WTC11 (cell line): Measurements from ENCODE around the gene TNK1. TPM values are rescaled to one million over a fixed set of nuclear protein-coding genes. Genes with fewer than 3 reads are reported as not detected.

Experiments
- ATAC-seq: fragments of 200-7000 bp; cut with Tn5 transposase; 2 replicates; pipeline ENCODE4 v1.10.0; 2021; ENCODE audit warnings: mild to moderate bottlenecking, moderate library complexity
- CTCF ChIA-PET: fragments of 300-600 bp; sonication (Branson Sonifier 250); formaldehyde crosslinking; loops from one replicate; lab custom pipeline; 2021; ENCODE audit warnings: antibody characterized with exemption; lab: Charles Lee
- POLR2A ChIA-PET: fragments of 350-600 bp; sonication (Branson Sonifier 250); formaldehyde crosslinking; loops from one replicate; lab custom pipeline; 2021; ENCODE audit warnings: antibody characterized with exemption; lab: Charles Lee
- DNase-seq: peaks from one replicate; pipeline ENCODE4 v3.0.0; 2021; ENCODE audit warnings: low spot score
- H3K27ac Mint-ChIP-seq: 2 replicates; pipeline ENCODE4 v1.8.0; 2021; ENCODE audit warnings: mixed read lengths
- H3K27me3 Mint-ChIP-seq: 2 replicates; pipeline ENCODE4 v1.8.0; 2021; ENCODE audit warnings: low read depth, mild to moderate bottlenecking, moderate library complexity, mixed read lengths
- H3K36me3 Mint-ChIP-seq: 2 replicates; pipeline ENCODE4 v1.8.0; 2021; ENCODE audit warnings: mixed read lengths
- H3K4me1 Mint-ChIP-seq: 2 replicates; pipeline ENCODE4 v1.8.0; 2022; ENCODE audit warnings: mixed read lengths
- H3K4me3 Mint-ChIP-seq: 2 replicates; pipeline ENCODE4 v1.8.0; 2021; ENCODE audit warnings: mild to moderate bottlenecking, moderate library complexity, mixed read lengths
- H3K9me3 Mint-ChIP-seq: 2 replicates; pipeline ENCODE4 v1.8.0; 2021; ENCODE audit warnings: mixed read lengths
- ATF6 ChIP-seq: sonication (generic); formaldehyde crosslinking; IDR thresholded peaks from 2 replicates; pipeline ENCODE4 v1.8.1; 2023; ENCODE audit warnings: mild to moderate bottlenecking, missing genetic modification reagents
- CTCF ChIP-seq: fragments of 200-600 bp; IDR thresholded peaks from 2 replicates; pipeline ENCODE4 v1.8.0; 2022; ENCODE audit warnings: antibody characterized with exemption
- ELF4 ChIP-seq: sonication (generic); formaldehyde crosslinking; IDR thresholded peaks from 2 replicates; pipeline ENCODE4 v1.8.1; 2022; ENCODE audit warnings: low read depth, mild to moderate bottlenecking, moderate library complexity, missing genetic modification reagents
- FOXK1 ChIP-seq: sonication (generic); formaldehyde crosslinking; IDR thresholded peaks from 2 replicates; pipeline ENCODE4 v1.8.0; 2022; ENCODE audit warnings: mild to moderate bottlenecking, moderate library complexity, missing genetic modification reagents
- OVOL2 ChIP-seq: fragments of 250-450 bp; sonication (Bioruptor Pico); IDR thresholded peaks from 2 replicates; pipeline ENCODE4 v1.9.0; 2021; ENCODE audit warnings: mild to moderate bottlenecking, borderline replicate concordance
- SOX15 ChIP-seq: fragments of 250-450 bp; sonication (Bioruptor Pico); IDR thresholded peaks from 2 replicates; pipeline ENCODE4 v1.9.0; 2021; ENCODE audit warnings: mild to moderate bottlenecking
- ZNF425 ChIP-seq: fragments of 250-450 bp; sonication (Bioruptor Pico); conservative IDR thresholded peaks from 2 replicates; pipeline ENCODE4 v1.9.0; 2021; ENCODE audit warnings: mild to moderate bottlenecking
- ZNF532 ChIP-seq: fragments of 250-450 bp; sonication (Bioruptor Pico); IDR thresholded peaks from 2 replicates; pipeline ENCODE4 v1.9.0; 2021; ENCODE audit warnings: mild to moderate bottlenecking, borderline replicate concordance
- total RNA-seq: library from RNA; stranded (reverse); gene quantifications from 3 replicates; pipeline ENCODE4 v1.2.3, GENCODE V29; 2021
- TF ChIP-seq, protein P1 (sequence below): sonication (generic); formaldehyde crosslinking; IDR thresholded peaks from 2 replicates; pipeline ENCODE4 v1.8.0; 2022; ENCODE audit warnings: mild to moderate bottlenecking, missing genetic modification reagents

Gene TNK1
- total RNA-seq, 1 experiment from 2014 or later = 9.3 TPM

- DNase-seq (no peak), ATAC-seq (no peak)
- no peaks in the 10 kb centered on the region for H3K9me3 Mint-ChIP-seq
- H3K27ac Mint-ChIP-seq = no peak overlapping the region
- ChIA-PET CTCF (no interaction called here), POLR2A (no interaction called here)
- no peaks in the 10 kb centered on the region; the same call in 1 of the 2 replicates for H3K27me3 Mint-ChIP-seq
- H3K4me1 Mint-ChIP-seq = no peaks in the 10 kb centered on the region
- no peak for TF ChIP-seq ZNF532
- TF ChIP-seq CTCF = no peak
- TF ChIP-seq, protein P1, sequence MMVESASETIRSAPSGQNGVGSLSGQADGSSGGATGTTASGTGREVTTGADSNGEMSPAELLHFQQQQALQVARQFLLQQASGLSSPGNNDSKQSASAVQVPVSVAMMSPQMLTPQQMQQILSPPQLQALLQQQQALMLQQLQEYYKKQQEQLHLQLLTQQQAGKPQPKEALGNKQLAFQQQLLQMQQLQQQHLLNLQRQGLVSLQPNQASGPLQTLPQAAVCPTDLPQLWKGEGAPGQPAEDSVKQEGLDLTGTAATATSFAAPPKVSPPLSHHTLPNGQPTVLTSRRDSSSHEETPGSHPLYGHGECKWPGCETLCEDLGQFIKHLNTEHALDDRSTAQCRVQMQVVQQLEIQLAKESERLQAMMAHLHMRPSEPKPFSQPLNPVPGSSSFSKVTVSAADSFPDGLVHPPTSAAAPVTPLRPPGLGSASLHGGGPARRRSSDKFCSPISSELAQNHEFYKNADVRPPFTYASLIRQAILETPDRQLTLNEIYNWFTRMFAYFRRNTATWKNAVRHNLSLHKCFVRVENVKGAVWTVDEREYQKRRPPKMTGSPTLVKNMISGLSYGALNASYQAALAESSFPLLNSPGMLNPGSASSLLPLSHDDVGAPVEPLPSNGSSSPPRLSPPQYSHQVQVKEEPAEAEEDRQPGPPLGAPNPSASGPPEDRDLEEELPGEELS (CRISPR knock-in tag) = no peak
- no peak for TF ChIP-seq OVOL2 (CRISPR knock-in tag)
- TF ChIP-seq ZNF425 (CRISPR knock-in tag) = no peak
- TF ChIP-seq ATF6 = no peak
- no peak overlapping the region for H3K4me3 Mint-ChIP-seq
- no peaks in the 10 kb centered on the region for H3K36me3 Mint-ChIP-seq
These were observed 46.7 kb downstream of the TNK1 start for GRCh38 chr17:7427549-7427948.

DNA sequence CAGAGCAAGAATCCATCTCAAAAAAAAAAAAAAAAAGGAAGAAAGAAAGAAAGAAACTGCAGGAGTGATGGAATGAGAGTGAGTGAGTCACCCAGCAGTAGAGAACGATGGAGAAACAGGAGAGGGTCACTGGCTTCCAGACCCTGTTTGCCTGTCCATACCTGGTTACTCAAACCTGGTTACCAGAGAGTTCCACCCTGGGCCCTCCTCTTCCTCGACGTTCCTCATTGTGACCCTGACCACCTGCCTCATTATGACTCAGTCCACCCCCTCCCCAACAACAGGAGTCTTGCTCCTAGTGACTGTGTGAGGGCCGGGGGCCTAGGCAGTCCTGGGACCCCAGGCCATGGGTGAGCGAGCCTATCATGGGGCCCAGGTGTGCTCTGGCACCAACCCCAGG, 47.7 kb downstream of the TNK1 start, which contains the start of gene SPEM3:
TSS of gene SPEM3 (plus strand) at position 301 of the 400 bp plus-strand sequence. CDS start at position 347, 46 bp downstream.
- Mint-ChIP-seq H3K4me1 (no peaks in the 10 kb centered on the region), H3K36me3 (no peaks in the 10 kb centered on the region), H3K27me3 (no peaks in the 10 kb centered on the region; the same call in 1 of the 2 replicates), H3K9me3 (no peaks in the 10 kb centered on the region), H3K4me3 (no peak within 1 kb of the TSS), H3K27ac (no peak within 1 kb of the TSS)
- ATAC-seq (no peak), DNase-seq (no peak)
- ChIA-PET POLR2A (interaction anchor here (0.7 kb wide), 1 partner anchor 157 kb away, joined by 4 read pairs; no protein-coding TSS in a partner anchor), CTCF (no interaction called here)
- TF ChIP-seq ATF6 (no peak), FOXK1 (CRISPR knock-in tag) (no peak), ELF4 (no peak), SOX15 (CRISPR knock-in tag) (no peak)
